Measurements from ENCODE around the gene RNF212.
"Not testable (repeated sequence)": the region's sequence is repeated elsewhere in the genome, so short reads cannot be mapped to it uniquely, and the experiment has no call there.

Gene RNF212

GRCh38 chr4:1113311-1114009, at the start of gene RNF212:
Gene RNF212, minus strand, starts transcription at chr4:1113564. Its CDS starts 100 bp downstream, at chr4:1113464.
- DNase-seq (ENCODE audit: low read depth, low spot score): no peak

- DNase-seq (ENCODE audit: low read depth, low spot score): no peak
These were observed 47.0 kb upstream of the RNF212 start for GRCh38 chr4:1160351-1160750.

GRCh38 chr4:1156069-1156468, 42.7 kb upstream of the RNF212 start:
- DNase-seq (ENCODE audit: low read depth, low spot score): no peak

- no peak for DNase-seq (ENCODE audit: low read depth, low spot score)
These were observed 42.0 kb upstream of the RNF212 start for GRCh38 chr4:1155314-1155713.

GRCh38 chr4:1154523-1155182, 41.3 kb upstream of the RNF212 start:
- DNase-seq (ENCODE audit: low read depth, low spot score): no peak

GRCh38 chr4:1154126-1154522, 40.8 kb upstream of the RNF212 start:
- DNase-seq (ENCODE audit: low read depth, low spot score): no peak

- DNase-seq (ENCODE audit: low read depth, low spot score): no peak
These were observed 40.3 kb upstream of the RNF212 start for GRCh38 chr4:1153567-1154090.

- no peak for DNase-seq (ENCODE audit: low read depth, low spot score)
These were observed 38.9 kb upstream of the RNF212 start for GRCh38 chr4:1152290-1152689.

- DNase-seq (ENCODE audit: low read depth, low spot score): no peak
These were observed 38.2 kb upstream of the RNF212 start for GRCh38 chr4:1151541-1151940.

- DNase-seq (ENCODE audit: low read depth, low spot score): no peak
These were observed 37.5 kb upstream of the RNF212 start for GRCh38 chr4:1150875-1151274.

GRCh38 chr4:1139860-1140259, 26.5 kb upstream of the RNF212 start:
- no peak for DNase-seq (ENCODE audit: low read depth, low spot score)

- DNase-seq (ENCODE audit: low read depth, low spot score): no peak
These were observed 24.5 kb upstream of the RNF212 start for GRCh38 chr4:1137850-1138249.

GRCh38 chr4:1137063-1137776, 23.9 kb upstream of the RNF212 start:
- DNase-seq (ENCODE audit: low read depth, low spot score): no peak

GRCh38 chr4:1136048-1136447, 22.7 kb upstream of the RNF212 start:
- DNase-seq (ENCODE audit: low read depth, low spot score): no peak

GRCh38 chr4:1133033-1133432, 19.7 kb upstream of the RNF212 start:
- no peak for DNase-seq (ENCODE audit: low read depth, low spot score)

- DNase-seq (ENCODE audit: low read depth, low spot score): peak; percentile 59
These were observed 17.2 kb upstream of the RNF212 start for GRCh38 chr4:1130316-1131186.

GRCh38 chr4:1126506-1126905, 13.1 kb upstream of the RNF212 start:
- no peak for DNase-seq (ENCODE audit: low read depth, low spot score)

GRCh38 chr4:1125466-1125865, 12.1 kb upstream of the RNF212 start:
- DNase-seq (ENCODE audit: low read depth, low spot score): not testable (repeated sequence)

GRCh38 chr4:1124818-1125217, 11.5 kb upstream of the RNF212 start:
- DNase-seq (ENCODE audit: low read depth, low spot score): no peak

GRCh38 chr4:1122505-1122904, 9.1 kb upstream of the RNF212 start:
- DNase-seq (ENCODE audit: low read depth, low spot score): no peak

GRCh38 chr4:1116838-1117237, 3.5 kb upstream of the RNF212 start:
- DNase-seq (ENCODE audit: low read depth, low spot score): no peak

Measured in activated CD4-positive, CD25-positive, alpha-beta regulatory T cell treated with anti-CD3 and anti-CD28 coated beads, Interleukin-2, amount 50 U/mL, for 16 hours (primary cell).